Fibroblast of pulmonary artery (primary cell): ENCODE measurements around the gene LRRC51.
A peak's percentile ranks its signal among the peaks of the same experiment; 100 is the strongest.
"Not testable (repeated sequence)": the region's sequence is repeated elsewhere in the genome, so short reads cannot be mapped to it uniquely, and the experiment has no call there.

Source experiments
- DNase-seq: peaks from one replicate; pipeline ENCODE4 v3.0.0-alpha.2; 2010; ENCODE audit warnings: low read depth
- H3K4me3 ChIP-seq: replicated peaks from 2 replicates; pipeline ENCODE4 v1.5.1; 2011; ENCODE audit warnings: low read depth, mild to moderate bottlenecking, control low read depth, low read length, moderate library complexity
- TF ChIP-seq, protein P1 (sequence below): IDR thresholded peaks from 2 replicates; pipeline ENCODE4 v1.5.1; 2011; ENCODE audit warnings: mild to moderate bottlenecking, control low read depth, low read length, inconsistent platforms; ENCODE audit errors: missing control alignments

Gene LRRC51

DNA sequence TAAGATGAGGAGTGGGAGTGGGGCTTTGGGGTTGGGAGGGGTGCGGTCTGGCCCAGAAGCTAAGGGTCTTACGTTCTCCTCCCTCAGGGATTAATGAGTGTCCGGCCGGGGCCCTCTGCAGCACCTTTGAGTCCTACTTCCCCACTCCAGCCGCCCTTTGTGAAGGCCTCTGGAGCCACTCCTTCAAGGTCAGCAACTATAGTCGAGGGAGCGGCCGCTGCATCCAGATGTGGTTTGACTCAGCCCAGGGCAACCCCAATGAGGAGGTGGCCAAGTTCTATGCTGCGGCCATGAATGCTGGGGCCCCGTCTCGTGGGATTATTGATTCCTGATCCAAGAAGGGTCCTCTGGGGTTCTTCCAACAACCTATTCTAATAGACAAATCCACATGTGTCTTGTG is 58.9 kb downstream of the LRRC51 start:
- TF ChIP-seq, protein P1, sequence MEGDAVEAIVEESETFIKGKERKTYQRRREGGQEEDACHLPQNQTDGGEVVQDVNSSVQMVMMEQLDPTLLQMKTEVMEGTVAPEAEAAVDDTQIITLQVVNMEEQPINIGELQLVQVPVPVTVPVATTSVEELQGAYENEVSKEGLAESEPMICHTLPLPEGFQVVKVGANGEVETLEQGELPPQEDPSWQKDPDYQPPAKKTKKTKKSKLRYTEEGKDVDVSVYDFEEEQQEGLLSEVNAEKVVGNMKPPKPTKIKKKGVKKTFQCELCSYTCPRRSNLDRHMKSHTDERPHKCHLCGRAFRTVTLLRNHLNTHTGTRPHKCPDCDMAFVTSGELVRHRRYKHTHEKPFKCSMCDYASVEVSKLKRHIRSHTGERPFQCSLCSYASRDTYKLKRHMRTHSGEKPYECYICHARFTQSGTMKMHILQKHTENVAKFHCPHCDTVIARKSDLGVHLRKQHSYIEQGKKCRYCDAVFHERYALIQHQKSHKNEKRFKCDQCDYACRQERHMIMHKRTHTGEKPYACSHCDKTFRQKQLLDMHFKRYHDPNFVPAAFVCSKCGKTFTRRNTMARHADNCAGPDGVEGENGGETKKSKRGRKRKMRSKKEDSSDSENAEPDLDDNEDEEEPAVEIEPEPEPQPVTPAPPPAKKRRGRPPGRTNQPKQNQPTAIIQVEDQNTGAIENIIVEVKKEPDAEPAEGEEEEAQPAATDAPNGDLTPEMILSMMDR, result no peak
- H3K4me3 ChIP-seq, result no peak overlapping the region
- DNase-seq, result no peak

DNA sequence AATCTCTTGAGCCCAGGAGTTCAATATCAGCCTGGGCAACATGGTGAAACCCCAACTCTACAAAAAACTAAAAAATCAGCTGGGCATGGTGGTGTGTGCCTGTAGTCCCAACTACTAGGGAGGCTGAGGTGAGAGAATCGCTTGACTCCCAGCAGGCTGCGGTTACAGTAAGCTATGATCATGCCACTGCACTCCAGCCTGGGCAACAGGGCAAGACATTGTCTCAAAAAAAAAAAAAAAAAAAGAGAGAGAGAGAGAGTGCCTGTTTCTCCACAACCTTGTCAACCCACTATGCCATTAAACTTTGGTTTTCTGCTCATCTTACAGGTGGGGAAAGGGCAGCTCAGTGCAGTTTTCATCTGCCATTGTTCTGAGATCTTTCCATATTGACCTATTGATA is 60.0 kb downstream of the LRRC51 start:
- TF ChIP-seq, protein P1, result no peak
- no peak for DNase-seq
- H3K4me3 ChIP-seq, result no peak overlapping the region

DNA sequence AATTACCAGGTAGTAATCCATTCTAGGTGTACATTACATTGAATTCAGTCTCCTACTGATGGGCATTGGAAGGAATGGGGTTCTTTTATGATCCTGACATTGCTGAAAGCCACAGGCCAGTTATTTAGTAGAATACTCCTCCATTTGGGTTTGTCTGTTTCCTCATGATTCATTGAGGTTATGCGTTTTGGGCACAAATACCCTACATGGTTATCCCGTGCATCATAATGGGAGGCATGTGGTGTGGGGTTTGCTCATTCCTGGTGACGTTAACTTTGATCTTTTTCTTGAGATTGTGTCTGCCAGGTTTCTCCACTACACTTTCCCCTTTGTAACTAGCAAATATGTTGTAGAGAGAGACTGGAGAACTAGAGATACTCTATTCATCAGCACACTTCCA is 60.4 kb downstream of the LRRC51 start:
- TF ChIP-seq, protein P1, result no peak
- DNase-seq, result peak; percentile 70
- H3K4me3 ChIP-seq, result no peak overlapping the region

DNA sequence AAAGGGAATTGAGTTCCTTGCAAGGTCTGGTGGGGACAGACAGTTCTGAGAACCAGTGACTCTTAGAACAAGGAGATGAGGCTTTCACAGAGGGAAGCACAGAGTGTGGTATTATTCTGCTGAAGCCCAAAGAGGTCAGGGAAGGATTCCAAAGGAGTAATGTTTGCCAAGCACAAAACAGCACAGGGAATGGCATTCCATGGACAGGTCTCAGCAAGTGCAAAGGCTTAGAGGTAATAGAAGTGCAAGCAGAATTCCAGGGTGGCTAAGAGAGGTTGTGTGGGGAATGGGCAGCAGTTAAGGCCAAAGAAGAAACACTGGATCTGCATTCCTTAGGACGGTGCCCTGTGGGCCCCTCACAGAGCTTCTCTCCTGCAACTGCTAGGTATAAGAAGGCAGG is 61.4 kb downstream of the LRRC51 start:
- not testable (repeated sequence) for H3K4me3 ChIP-seq, DNase-seq

DNA sequence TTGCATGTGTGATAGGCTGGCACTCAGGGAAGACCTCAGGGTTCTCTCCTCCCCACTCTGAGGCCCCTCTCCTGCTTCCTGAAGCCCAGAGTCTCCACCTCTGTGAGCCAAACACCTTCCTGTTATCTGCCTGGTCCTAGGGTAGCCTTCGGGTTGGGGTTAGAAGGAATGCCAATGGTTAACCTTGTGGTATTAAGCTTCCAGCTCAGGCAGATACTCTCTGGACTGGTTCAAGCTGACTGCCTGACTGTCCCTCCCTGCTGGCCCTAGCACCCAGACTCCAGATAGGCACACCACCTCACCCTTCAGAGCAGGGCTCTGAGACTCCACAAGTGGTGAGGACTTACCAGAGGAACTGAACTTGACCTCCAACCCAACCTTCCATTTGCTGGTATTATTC is 61.9 kb downstream of the LRRC51 start:
- not testable (repeated sequence) for H3K4me3 ChIP-seq, DNase-seq

DNA sequence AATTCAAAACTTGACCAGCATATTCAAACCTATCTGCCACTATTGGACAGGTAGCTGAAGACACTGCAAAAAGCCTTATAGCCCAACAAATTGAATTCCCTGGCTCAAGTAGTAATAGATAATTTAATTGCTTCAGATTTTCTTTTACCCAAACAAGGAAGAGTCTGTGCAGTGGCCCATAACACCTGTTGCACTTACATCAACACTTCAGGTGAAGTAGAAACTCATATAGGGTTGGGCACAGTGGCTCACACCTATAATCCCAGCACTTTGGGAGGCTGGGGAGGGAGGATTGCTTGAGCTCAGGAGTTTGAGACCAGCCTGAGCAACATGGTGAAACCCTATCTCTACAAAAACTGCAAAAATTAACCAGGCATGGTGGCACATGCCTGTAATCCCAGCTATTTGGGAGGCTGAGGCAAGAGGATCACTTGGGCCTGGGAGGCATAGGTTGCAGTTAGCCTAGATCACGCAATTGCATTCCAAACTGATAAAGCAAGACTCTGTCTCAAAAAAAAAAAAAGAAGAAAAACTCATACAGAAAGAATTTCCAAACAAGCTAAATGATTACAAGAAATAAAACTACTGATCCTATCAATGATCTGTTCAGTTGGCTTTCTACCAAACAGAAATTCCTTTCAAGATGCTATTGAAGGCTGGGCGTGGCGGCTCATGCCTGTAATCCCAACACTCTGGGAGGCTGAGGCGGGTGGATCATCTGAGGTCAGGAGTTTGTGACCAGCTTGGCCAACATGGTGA is 64.3 kb downstream of the LRRC51 start:
- TF ChIP-seq, protein P1, result no peak
- H3K4me3 ChIP-seq, result no peak overlapping the region
- DNase-seq, result peak; percentile 44
